NB4 (cell line): ENCODE measurements around the gene TSHZ2.

Source experiments
- CTCF ChIP-seq: IDR thresholded peaks from one replicate; pipeline ENCODE4 v1.5.1; 2012; ENCODE audit warnings: low read depth, low read length
- MAX ChIP-seq: IDR thresholded peaks from 2 replicates; pipeline ENCODE4 v1.6.1; 2011; ENCODE audit warnings: low read depth, low read length
- MYC ChIP-seq: IDR thresholded peaks from 2 replicates; pipeline ENCODE4 v1.6.1; 2011; ENCODE audit warnings: low read depth, low read length
- POLR2A ChIP-seq: IDR thresholded peaks from 2 replicates; pipeline ENCODE4 v1.6.1; 2011; ENCODE audit warnings: mild to moderate bottlenecking; ENCODE audit not compliant: insufficient read length; ENCODE audit errors: extremely low read depth

DNA sequence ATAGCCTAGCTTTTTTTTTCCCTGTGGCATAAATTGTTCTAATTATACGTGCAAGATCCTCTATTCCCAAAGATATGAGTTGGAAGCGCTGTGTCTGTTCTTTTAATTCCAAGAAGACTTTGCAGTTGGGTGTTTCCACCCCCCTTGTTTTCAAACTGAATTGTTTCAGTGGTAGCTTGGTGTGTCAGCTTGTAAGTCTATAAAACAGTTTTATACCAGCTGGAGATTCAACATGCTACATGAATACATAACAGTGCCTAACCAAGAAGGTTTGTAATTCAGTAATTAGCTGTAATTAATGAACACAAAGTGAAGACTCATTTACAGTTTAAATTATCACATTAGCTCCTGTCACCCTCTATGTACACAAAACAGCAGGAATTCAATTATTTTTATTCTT lies 467.5 kb downstream of the TSHZ2 start:
- no peak for TF ChIP-seq CTCF
- TF ChIP-seq POLR2A = no peak
- TF ChIP-seq MYC = no peak
- TF ChIP-seq MAX = no peak
